Dermis lymphatic vessel endothelial cell (primary cell): ENCODE data around the gene FUT1. TPM values are rescaled to one million over a fixed set of nuclear protein-coding genes. Genes with fewer than 3 reads are reported as not detected.

ENCODE experiments used
- total RNA-seq: library from RNA; depleted of rRNA; stranded (reverse); fragments of >200 nt; gene quantifications from 2 replicates; pipeline ENCODE4 v1.2.1, GENCODE V29; 2014

The FUT1 gene
- total RNA-seq: 7.8 and 9.8 TPM in 2 replicates

GRCh38 chr19:48752496-48753365 lies at the start of gene FUT1:
FUT1 (minus strand) TSS chr19:48752641; CDS start chr19:48751281, 1,360 bp downstream.

GRCh38 chr19:48755084-48755641 lies 2.7 kb upstream of the FUT1 start, which contains the start of gene FGF21:
FGF21 (plus strand) TSS chr19:48755524; CDS start chr19:48756237, 713 bp downstream.

GRCh38 chr19:48746738-48747575 lies 5.5 kb downstream of the FUT1 start, which contains the start of gene IZUMO1:
IZUMO1 (minus strand) TSS chr19:48746909; CDS start chr19:48745859, 1,050 bp downstream.

GRCh38 chr19:48740164-48740972 lies 12.1 kb downstream of the FUT1 start, which contains the start of gene RASIP1:
RASIP1 (minus strand) TSS chr19:48740610; CDS start chr19:48740282, 328 bp downstream.

GRCh38 chr19:48719263-48720171 lies 32.9 kb downstream of the FUT1 start, which contains the start of gene MAMSTR:
MAMSTR (minus strand) TSS chr19:48719725; CDS start chr19:48719031, 694 bp downstream.

Other genes with a start within 250 kb of the FUT1 start
- gene LMTK3, start 240.8 kb downstream of the FUT1 start, total RNA-seq: under 0.01 TPM in 1 of 2 replicates, not detected in the other
- gene SULT2B1, start 200.5 kb downstream of the FUT1 start, total RNA-seq: 0.11 TPM in 1 of 2 replicates, not detected in the other
- not detected in 2 replicates for gene SPACA4, start 145.9 kb downstream of the FUT1 start, total RNA-seq
- gene FAM83E, start 137.6 kb downstream of the FUT1 start, total RNA-seq: 0.22 and 0.60 TPM in 2 replicates
- gene RPL18, start 133.5 kb downstream of the FUT1 start, total RNA-seq: 2,542 and 4,069 TPM in 2 replicates
- gene SPHK2, start 133.1 kb downstream of the FUT1 start, total RNA-seq: 4.0 and 4.9 TPM in 2 replicates
- gene DBP, start 115.3 kb downstream of the FUT1 start, total RNA-seq: 1.9 and 2.1 TPM in 2 replicates
- 4.0 and 9.8 TPM in 2 replicates for gene CA11, start 106.5 kb downstream of the FUT1 start, total RNA-seq
- not detected in 2 replicates for gene NTN5, start 79.6 kb downstream of the FUT1 start, total RNA-seq
- not detected in 2 replicates for gene FUT2, start 56.7 kb downstream of the FUT1 start, total RNA-seq
- gene MAMSTR, start 32.9 kb downstream of the FUT1 start, total RNA-seq: 0.09 and 0.11 TPM in 2 replicates
- gene RASIP1, start 12.0 kb downstream of the FUT1 start, total RNA-seq: 52.8 and 61.2 TPM in 2 replicates
- 0.43 and 0.52 TPM in 2 replicates for gene IZUMO1, start 5.7 kb downstream of the FUT1 start, total RNA-seq
- gene FGF21, start 2.9 kb upstream of the FUT1 start, total RNA-seq: not detected in 2 replicates
- 23.5 and 26.8 TPM in 2 replicates for gene BCAT2, start 58.4 kb upstream of the FUT1 start, total RNA-seq
- 3.0 and 6.2 TPM in 2 replicates for gene HSD17B14, start 83.8 kb upstream of the FUT1 start, total RNA-seq
- gene PLEKHA4, start 116.0 kb upstream of the FUT1 start, total RNA-seq: 5.3 and 7.6 TPM in 2 replicates
- gene PPP1R15A, start 119.8 kb upstream of the FUT1 start, total RNA-seq: 34.9 and 52.9 TPM in 2 replicates
- gene TULP2, start 146.1 kb upstream of the FUT1 start, total RNA-seq: 0.09 and 0.11 TPM in 2 replicates
- gene NUCB1, start 147.7 kb upstream of the FUT1 start, total RNA-seq: 142 and 143 TPM in 2 replicates
- gene DHDH, start 181.1 kb upstream of the FUT1 start, total RNA-seq: not detected in 2 replicates
- gene BAX, start 202.2 kb upstream of the FUT1 start, total RNA-seq: 71.3 and 87.3 TPM in 2 replicates
- 786 and 994 TPM in 2 replicates for gene FTL, start 212.7 kb upstream of the FUT1 start, total RNA-seq
- 13.4 and 13.8 TPM in 2 replicates for gene GYS1, start 240.7 kb upstream of the FUT1 start, total RNA-seq
- gene RUVBL2, start 241.2 kb upstream of the FUT1 start, total RNA-seq: 106 and 141 TPM in 2 replicates